K562 (cell line): ENCODE data around the gene ATP2B1. TPM values are rescaled to one million over a fixed set of nuclear protein-coding genes. Genes with fewer than 3 reads are reported as not detected.

Experiments used
- ATAC-seq: fragments of 200-7000 bp; cut with Tn5 transposase; 3 replicates; pipeline ENCODE4 v1.9.1; 2020; ENCODE audit warnings: moderate library complexity
- BruUV-seq: library from RNA; stranded (reverse); fragments of 400-500 nt; replicated peaks from 2 replicates; lab custom pipeline; 2021; lab: Mats Ljungman, UMichigan
- CTCF ChIA-PET: fragments of 300-600 bp; formaldehyde crosslinking; extraction: SDS; loops from one replicate; lab custom pipeline; 2021; ENCODE audit warnings: low intra/inter-chr PET ratio; lab: Yijun Ruan, JAX
- POLR2A ChIA-PET: fragments of 300-600, 350-650 bp; sonication (Branson Sonifier 250); formaldehyde crosslinking; extraction: SDS; loops from one replicate; lab custom pipeline; 2021; ENCODE audit warnings: antibody characterized with exemption, inconsistent platforms; lab: Yijun Ruan, JAX
- DNase-seq, 4 experiments: peaks; one replicate each; pipeline versions ENCODE4 v3.0.0 to v3.0.0-alpha.2; 2011 to 2018; ENCODE audit warnings: low spot score in 3 of 4, mixed read lengths in 3 of 4; ENCODE audit errors: extremely low read depth in 1 of 4
- FAIRE-seq: peaks from 2 replicates; lab custom pipeline; 2011; peaks lifted over from hg19 to GRCh38; lab: Jason Lieb, UNC
- H2AFZ ChIP-seq: 2 replicates; pipeline ENCODE4 v1.6.0; 2011; ENCODE audit warnings: low read depth, low read length, control low read depth, inconsistent platforms
- H3K27ac ChIP-seq: fragments of 200-600 bp; 3 replicates; pipeline ENCODE4 v1.8.0; 2011; ENCODE audit warnings: low read depth, mild to moderate bottlenecking, control low read depth, inconsistent platforms, low read length, moderate library complexity, mixed read lengths; ENCODE audit errors: extremely low read depth
- H3K27me3 ChIP-seq, 2 experiments: fragments of 300-600 bp in 1 of 2; 2 replicates in 1 of 2; 3 replicates in 1 of 2; pipeline versions ENCODE4 v1.6.0 to v1.8.0; 2011; ENCODE audit warnings: inconsistent platforms in 2 of 2, low read length in 2 of 2, mild to moderate bottlenecking in 1 of 2, mixed read lengths in 1 of 2, moderate library complexity in 1 of 2; ENCODE audit not compliant: control insufficient read depth in 2 of 2, insufficient read depth in 2 of 2
- H3K36me3 ChIP-seq: fragments of 300-600 bp; 3 replicates; pipeline ENCODE4 v1.8.0; 2011; ENCODE audit warnings: mild to moderate bottlenecking, low read length, inconsistent platforms; ENCODE audit not compliant: control insufficient read depth, insufficient read depth
- H3K4me1 ChIP-seq, 2 experiments: fragments of 200-600 bp in 1 of 2; replicated peaks in 1 of 2; 2 replicates in 1 of 2; 3 replicates in 1 of 2; pipeline versions ENCODE4 v1.5.1 to v1.8.0; 2011; ENCODE audit warnings: inconsistent platforms in 2 of 2, low read length in 2 of 2, mild to moderate bottlenecking in 1 of 2, mixed read lengths in 1 of 2, moderate library complexity in 1 of 2; ENCODE audit not compliant: control insufficient read depth in 2 of 2, insufficient read depth in 2 of 2
- H3K4me2 ChIP-seq: 2 replicates; pipeline ENCODE4 v1.6.1; 2011; ENCODE audit warnings: low read length, control low read depth, inconsistent platforms, mixed read lengths; ENCODE audit not compliant: insufficient read depth
- H3K4me3 ChIP-seq: fragments of 200-600 bp; sonication (generic), shearing (Covaris generic); 2 replicates; pipeline ENCODE4 v1.5.1; 2016; ENCODE audit warnings: control low read depth, inconsistent platforms
- H3K79me2 ChIP-seq: fragments of 200-600 bp; 3 replicates; pipeline ENCODE4 v1.8.0; 2011; ENCODE audit warnings: low read length, inconsistent platforms; ENCODE audit not compliant: control insufficient read depth, insufficient read depth
- H3K9ac ChIP-seq, 2 experiments: 2 replicates each; pipeline versions ENCODE4 v1.6.0 to v1.6.1; 2011; ENCODE audit warnings: low read depth in 2 of 2, low read length in 2 of 2, control low read depth in 1 of 2, inconsistent platforms in 1 of 2, mild to moderate bottlenecking in 1 of 2, mixed read lengths in 1 of 2; ENCODE audit not compliant: insufficient read depth in 1 of 2
- H3K9me1 ChIP-seq: one replicate; pipeline ENCODE4 v1.6.0; 2011; ENCODE audit warnings: inconsistent platforms, mild to moderate bottlenecking, low read length, moderate library complexity; ENCODE audit not compliant: control insufficient read depth, insufficient read depth
- H3K9me3 ChIP-seq: replicated peaks from 2 replicates; pipeline ENCODE4 v1.5.1; 2011; ENCODE audit warnings: low read depth, low read length, inconsistent platforms; ENCODE audit not compliant: control insufficient read depth, insufficient read depth
- H4K20me1 ChIP-seq: replicated peaks from 2 replicates; pipeline ENCODE4 v1.6.1; 2011; ENCODE audit warnings: low read length, inconsistent platforms, mixed read lengths; ENCODE audit not compliant: control insufficient read depth, insufficient read depth
- ARID1B ChIP-seq: fragments of 450-650 bp; IDR thresholded peaks from 2 replicates; pipeline ENCODE4 v1.6.1; 2016; ENCODE audit warnings: antibody characterized with exemption, mild to moderate bottlenecking, inconsistent platforms
- ATF6 ChIP-seq: sonication (generic); formaldehyde crosslinking; IDR thresholded peaks from 2 replicates; pipeline ENCODE4 v1.4.0; 2020; ENCODE audit warnings: mild to moderate bottlenecking, missing genetic modification reagents
- CBFA2T3 ChIP-seq: fragments of 450-650 bp; IDR thresholded peaks from 2 replicates; pipeline ENCODE4 v1.6.1; 2017
- CHAMP1 ChIP-seq: fragments of 450-650 bp; IDR thresholded peaks from 2 replicates; pipeline ENCODE4 v1.6.1; 2016; ENCODE audit warnings: mild to moderate bottlenecking
- ETS1 ChIP-seq: conservative IDR thresholded peaks from 2 replicates; pipeline ENCODE4 v1.6.1; 2011; ENCODE audit warnings: low read depth, mild to moderate bottlenecking, low read length; ENCODE audit not compliant: control insufficient read depth
- GTF2A2 ChIP-seq: IDR thresholded peaks from 2 replicates; pipeline ENCODE4 v1.6.1; 2016; ENCODE audit warnings: mild to moderate bottlenecking, missing genetic modification characterization, missing compliant biosample characterization
- NCOR1 ChIP-seq: fragments of 450-650 bp; IDR thresholded peaks from 2 replicates; pipeline ENCODE4 v1.6.1; 2016; ENCODE audit warnings: mild to moderate bottlenecking, moderate library complexity
- PML ChIP-seq: IDR thresholded peaks from 2 replicates; pipeline ENCODE4 v1.6.1; 2012; ENCODE audit warnings: low read length, inconsistent platforms
- STAT5A ChIP-seq: IDR thresholded peaks from 2 replicates; pipeline ENCODE4 v1.6.1; 2012; ENCODE audit warnings: low read length, inconsistent platforms, borderline replicate concordance
- TAL1 ChIP-seq: fragments of 450-650 bp; IDR thresholded peaks from 2 replicates; pipeline ENCODE4 v1.6.1; 2016; ENCODE audit warnings: mild to moderate bottlenecking
- TCF3 ChIP-seq: sonication (generic); formaldehyde crosslinking; IDR thresholded peaks from 2 replicates; pipeline ENCODE4 v1.4.0; 2020; ENCODE audit warnings: mild to moderate bottlenecking, missing genetic modification reagents
- TEAD4 ChIP-seq, 2 experiments: sonication (generic) in 1 of 2; formaldehyde crosslinking in 1 of 2; IDR thresholded peaks; 2 replicates each; pipeline versions ENCODE4 v1.6.1 to v1.8.0; 2012 to 2022; ENCODE audit warnings: borderline replicate concordance in 1 of 2, inconsistent platforms in 1 of 2, low read length in 1 of 2, mild to moderate bottlenecking in 1 of 2, missing genetic modification reagents in 1 of 2
- ZNF592 ChIP-seq: fragments of 450-650 bp; IDR thresholded peaks from 2 replicates; pipeline ENCODE4 v1.6.1; 2017; ENCODE audit warnings: antibody characterized with exemption, mild to moderate bottlenecking
- WGBS: fragments of 100-300 bp; shearing (Covaris generic); methylation state at CpG from one replicate; pipeline ENCODE4 v1.1.6; 2016; ENCODE audit warnings: low coverage, mixed read lengths; ENCODE audit not compliant: insufficient coverage; ENCODE audit errors: missing lambda C conversion rate; 5-methylcytosine and 5-hydroxymethylcytosine counted together
- in situ Hi-C: fragments of 300-500 bp; cut with MboI; formaldehyde crosslinking; loops from 4 replicates; pipeline ENCODE4 v1.15.0; 2018; ENCODE audit warnings: inconsistent platforms, mixed read lengths
- intact Hi-C: fragments of 100-400 bp; cut with micrococcal nuclease; formaldehyde crosslinking; loops from 2 replicates; pipeline ENCODE4 v1.14.2; 2022
- polyA plus RNA-seq, 8 experiments: library from polyadenylated mRNA; depleted of rRNA in 4 of 8; stranded (reverse) in 5 of 8; unstranded in 3 of 8; fragments of >200 nt; fragmentation: Nextera tagmentation in 2 of 8; fragmentation: Illumina TruSeq in 1 of 8; extraction: Ambion mirVana in 2 of 8; extraction: Trizol in 1 of 8; gene quantifications; 2 replicates each; pipeline versions ENCODE4 v1.2.1 to v1.2.3, GENCODE V29; 2011 to 2014; ENCODE audit warnings: inconsistent platforms in 1 of 8, missing spikeins in 1 of 8
- total RNA-seq, 7 experiments: library from RNA; depleted of rRNA in 6 of 7; stranded (reverse); fragments of >200 nt in 6 of 7; fragmentation: Illumina TruSeq in 2 of 7; extraction: Trizol in 2 of 7; gene quantifications; 2 replicates each; pipeline versions ENCODE4 v1.2.1 to v1.2.3, GENCODE V29; 2011 to 2021; ENCODE audit warnings: low replicate concordance in 1 of 7

Gene ATP2B1
- total and polyA plus RNA-seq, 9 of the 15 experiments (the other 6 are each of a cell fraction or from before 2014, with no cell fraction given) = 8.6 to 39.0 (median 27.8) TPM

- intact Hi-C loops = no loop called here
- no peaks in the 10 kb centered on the region for H3K27me3 ChIP-seq
- H4K20me1 ChIP-seq = no peaks in the 10 kb centered on the region
- peaks cover 0 to 10% of the 10 kb centered on the region in 2 experiments; a peak in 2 of 5 replicates for H3K4me1 ChIP-seq
- ATAC-seq (peak; percentile 73), FAIRE-seq (peak; percentile 61), DNase-seq (peak in 2 of 4 experiments; percentile 23 to 37)
- no peaks in the 10 kb centered on the region for H3K9me1 ChIP-seq
- no peaks in the 10 kb centered on the region for H3K9me3 ChIP-seq
- in situ Hi-C loops = no loop called here
- H3K79me2 ChIP-seq = no peaks in the 10 kb centered on the region
- CTCF ChIA-PET = no interaction called here
- peak overlapping the region; percentile 16; the same call in 1 of the 2 replicates for H2AFZ ChIP-seq
- POLR2A ChIA-PET = interaction anchor here (1.6 to 2.0 kb wide), 2 partner anchors 10 kb away, joined by 4 to 9 read pairs; no protein-coding TSS in a partner anchor
- H3K36me3 ChIP-seq = peaks cover 37% of the 10 kb centered on the region
- no peak overlapping the region for H3K4me2 ChIP-seq
- H3K4me3 ChIP-seq = no peak overlapping the region
- H3K27ac ChIP-seq = no peak overlapping the region
- no peak overlapping the region for H3K9ac ChIP-seq
- WGBS = 4% methylated on average over 4 of the region's 4 CpGs
- BruUV-seq = no TSS peak
- TF ChIP-seq CBFA2T3 (peak; percentile 80), TCF3 (peak; percentile 67), GTF2A2 (no peak), ARID1B (peak; percentile 77), ZNF592 (0 out of 2 replicates have a peak, but pooled peaks have one; percentile 12), PML (no peak), NCOR1 (peak; percentile 56; the same call in 1 of the 2 replicates), STAT5A (peak; percentile 42; the same call in 1 of the 2 replicates), CHAMP1 (0 out of 2 replicates have a peak, but pooled peaks have one; percentile 30), TAL1 (peak; percentile 70), TEAD4 (IDR thresholded peaks at IDR 0.05; ENCODE audit: low read length) (peak; percentile 80), TEAD4 (CRISPR knock-in tag; IDR thresholded peaks at IDR 0.05; ENCODE audit: borderline replicate concordance) (no peak), ATF6 (CRISPR knock-in tag) (no peak), ETS1 (no peak)
Observed at GRCh38 chr12:89593233-89593632, 115.4 kb downstream of the ATP2B1 start.
